ENCODE measurements around the gene CPA5. TPM values are rescaled to one million over a fixed set of nuclear protein-coding genes. Genes with fewer than 3 reads are reported as not detected.

Gene CPA5
- total RNA-seq, 2 experiments from 2014 or later: not detected

GRCh38 chr7:130396109-130396508 lies 51.5 kb downstream of the CPA5 start:
- CTCF ChIA-PET (ENCODE audit: unreplicated experiment): no interaction called here
- no peaks in the 10 kb centered on the region for H3K9me2 ChIP-seq (ENCODE audit: insufficient read depth, low read length)
- POLR2A ChIA-PET: no interaction called here
- H3K4me1 ChIP-seq (ENCODE audit: insufficient read depth, low read length, poor library complexity, severe bottlenecking): no peaks in the 10 kb centered on the region
- H3K4me3 ChIP-seq (ENCODE audit: low read depth, low read length, poor library complexity, severe bottlenecking): no peak overlapping the region
- no peaks in the 10 kb centered on the region for H3K79me2 ChIP-seq (ENCODE audit: insufficient read depth, low read depth, low read length)
- BruUV-seq (replicated peaks): no TSS peak
- no peak for DNase-seq (ENCODE audit: low spot score)
- no peaks in the 10 kb centered on the region for H3K9me3 ChIP-seq (ENCODE audit: low read length)
- no peak overlapping the region for H3K27ac ChIP-seq (ENCODE audit: low read depth, low read length, poor library complexity, severe bottlenecking)
- no peak for TF ChIP-seq EZH2phosphoT487 (IDR thresholded peaks at IDR 0.05; ENCODE audit: borderline replicate concordance, low read depth, low read length)
- TF ChIP-seq CTCF (conservative IDR thresholded peaks at IDR 0.05; ENCODE audit: low read length): no peak
- intact Hi-C loops (cut with micrococcal nuclease; ENCODE audit: unreplicated experiment): no loop called here
- H3K36me3 ChIP-seq (ENCODE audit: insufficient read depth, low read length): peaks cover 6% of the 10 kb centered on the region; the same call in 1 of the 2 replicates
- H3K4me2 ChIP-seq (ENCODE audit: low read length): no peak overlapping the region
- H4K20me1 ChIP-seq (ENCODE audit: insufficient read depth, low read length): no peaks in the 10 kb centered on the region
- no peak overlapping the region for H2AFZ ChIP-seq (ENCODE audit: low read length)

DNA sequence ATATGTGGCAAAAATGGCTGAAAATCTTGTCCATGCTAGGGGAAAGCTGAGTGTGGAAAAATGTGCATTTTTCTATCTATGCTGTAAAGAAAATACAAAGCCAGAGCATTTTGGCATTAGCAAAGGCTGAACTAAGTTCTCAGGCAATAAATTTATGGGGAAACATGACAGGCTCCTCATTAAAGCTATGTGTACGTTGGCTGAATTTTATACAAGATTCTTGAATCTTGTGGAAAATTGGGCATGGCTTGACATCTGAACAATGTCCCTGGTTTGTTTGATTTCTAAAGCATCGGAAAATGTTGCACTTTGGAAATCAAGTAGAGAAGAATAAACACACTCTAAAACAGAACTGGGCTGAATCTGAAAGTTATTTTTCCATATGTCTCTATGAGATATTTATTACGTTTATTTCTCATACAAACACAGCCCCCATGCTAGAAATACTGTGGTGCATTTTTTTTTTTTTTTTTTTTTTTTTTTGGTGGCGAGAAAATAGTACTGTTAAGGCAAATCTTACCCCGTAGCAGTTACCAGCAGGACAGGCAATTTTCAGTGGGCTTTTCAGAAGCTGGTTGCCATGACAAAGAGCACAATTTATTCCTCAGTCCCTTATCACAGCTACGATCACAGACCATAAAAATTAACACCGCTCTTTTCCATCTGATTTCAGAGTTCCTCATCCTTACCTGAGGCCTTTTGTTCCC lies 52.6 kb downstream of the CPA5 start:
- Histone ChIP-seq H3K9me2 (ENCODE audit: insufficient read depth, low read length) (no peaks in the 10 kb centered on the region), H3K36me3 (ENCODE audit: insufficient read depth, low read length) (peaks cover 6% of the 10 kb centered on the region; the same call in 1 of the 2 replicates), H3K27ac (ENCODE audit: low read depth, low read length, poor library complexity, severe bottlenecking) (no peak overlapping the region), H3K4me3 (ENCODE audit: low read depth, low read length, poor library complexity, severe bottlenecking) (no peak overlapping the region), H3K4me1 (ENCODE audit: insufficient read depth, low read length, poor library complexity, severe bottlenecking) (no peaks in the 10 kb centered on the region), H2AFZ (ENCODE audit: low read length) (no peak overlapping the region), H3K4me2 (ENCODE audit: low read length) (no peak overlapping the region), H4K20me1 (ENCODE audit: insufficient read depth, low read length) (no peaks in the 10 kb centered on the region), H3K79me2 (ENCODE audit: insufficient read depth, low read depth, low read length) (no peaks in the 10 kb centered on the region), H3K9me3 (ENCODE audit: low read length) (no peaks in the 10 kb centered on the region)
- POLR2A ChIA-PET: interaction anchor here (0.7 kb wide), 1 partner anchor 13 kb away, joined by 6 read pairs; no protein-coding TSS in a partner anchor
- no peak for DNase-seq (ENCODE audit: low spot score)
- intact Hi-C loops (cut with micrococcal nuclease; ENCODE audit: unreplicated experiment): no loop called here
- no peak for TF ChIP-seq CTCF (conservative IDR thresholded peaks at IDR 0.05; ENCODE audit: low read length)
- no peak for TF ChIP-seq EZH2phosphoT487 (IDR thresholded peaks at IDR 0.05; ENCODE audit: borderline replicate concordance, low read depth, low read length)
- CTCF ChIA-PET (ENCODE audit: unreplicated experiment): no interaction called here
- BruUV-seq (replicated peaks): no TSS peak

DNA sequence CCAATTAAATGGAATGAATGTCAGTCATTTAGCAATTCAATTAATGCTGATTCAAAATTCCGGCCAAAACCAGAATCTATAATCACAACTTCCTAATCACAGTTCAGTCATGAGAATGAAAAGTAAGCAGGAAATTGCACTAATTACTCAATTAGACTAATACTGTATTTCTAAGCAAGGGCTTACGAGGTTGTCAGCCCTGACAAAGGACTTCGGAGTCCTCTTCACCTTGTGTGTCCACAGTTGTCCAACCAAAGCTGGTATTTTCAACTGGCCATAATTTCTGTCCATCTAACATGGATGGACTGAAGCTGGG lies 53.1 kb downstream of the CPA5 start:
- ChIA-PET CTCF (ENCODE audit: unreplicated experiment) (no interaction called here), POLR2A (interaction anchor here (0.7 kb wide), 1 partner anchor 13 kb away, joined by 6 read pairs; no protein-coding TSS in a partner anchor)
- no peak for TF ChIP-seq CTCF (conservative IDR thresholded peaks at IDR 0.05; ENCODE audit: low read length)
- TF ChIP-seq EZH2phosphoT487 (IDR thresholded peaks at IDR 0.05; ENCODE audit: borderline replicate concordance, low read depth, low read length): no peak
- no TSS peak for BruUV-seq (replicated peaks)
- Histone ChIP-seq H4K20me1 (ENCODE audit: insufficient read depth, low read length) (no peaks in the 10 kb centered on the region), H3K9me3 (ENCODE audit: low read length) (no peaks in the 10 kb centered on the region), H2AFZ (ENCODE audit: low read length) (no peak overlapping the region), H3K4me1 (ENCODE audit: insufficient read depth, low read length, poor library complexity, severe bottlenecking) (no peaks in the 10 kb centered on the region), H3K79me2 (ENCODE audit: insufficient read depth, low read depth, low read length) (no peaks in the 10 kb centered on the region), H3K9me2 (ENCODE audit: insufficient read depth, low read length) (no peaks in the 10 kb centered on the region), H3K36me3 (ENCODE audit: insufficient read depth, low read length) (peaks cover 11% of the 10 kb centered on the region), H3K27ac (ENCODE audit: low read depth, low read length, poor library complexity, severe bottlenecking) (no peak overlapping the region), H3K4me3 (ENCODE audit: low read depth, low read length, poor library complexity, severe bottlenecking) (no peak overlapping the region), H3K4me2 (ENCODE audit: low read length) (no peak overlapping the region)
- intact Hi-C loops (cut with micrococcal nuclease; ENCODE audit: unreplicated experiment): no loop called here
- DNase-seq (ENCODE audit: low spot score): no peak

All from OCI-LY7 (cell line).